HG02623 (cell line): ENCODE measurements around the gene AP5Z1.

Experiments
- ATAC-seq: cut with Tn5 transposase; IDR thresholded peaks from one replicate; pipeline ENCODE4 v1.9.1; 2021; ENCODE audit warnings: moderate library complexity; ENCODE audit not compliant: unreplicated experiment

The AP5Z1 gene

GRCh38 chr7:4837803-4838625 lies 62.6 kb downstream of the AP5Z1 start:
- ATAC-seq = no peak

GRCh38 chr7:4838626-4839334 lies 63.4 kb downstream of the AP5Z1 start:
- ATAC-seq = no peak

GRCh38 chr7:4840079-4840501 lies 64.7 kb downstream of the AP5Z1 start:
- no peak for ATAC-seq
